GM18867 (cell line): Measurements from ENCODE around the gene NPC1L1.

Experiments
- ATAC-seq: cut with Tn5 transposase; IDR thresholded peaks from one replicate; pipeline ENCODE4 v1.9.1; 2021; ENCODE audit warnings: mild to moderate bottlenecking, moderate library complexity; ENCODE audit not compliant: unreplicated experiment

Gene NPC1L1

DNA sequence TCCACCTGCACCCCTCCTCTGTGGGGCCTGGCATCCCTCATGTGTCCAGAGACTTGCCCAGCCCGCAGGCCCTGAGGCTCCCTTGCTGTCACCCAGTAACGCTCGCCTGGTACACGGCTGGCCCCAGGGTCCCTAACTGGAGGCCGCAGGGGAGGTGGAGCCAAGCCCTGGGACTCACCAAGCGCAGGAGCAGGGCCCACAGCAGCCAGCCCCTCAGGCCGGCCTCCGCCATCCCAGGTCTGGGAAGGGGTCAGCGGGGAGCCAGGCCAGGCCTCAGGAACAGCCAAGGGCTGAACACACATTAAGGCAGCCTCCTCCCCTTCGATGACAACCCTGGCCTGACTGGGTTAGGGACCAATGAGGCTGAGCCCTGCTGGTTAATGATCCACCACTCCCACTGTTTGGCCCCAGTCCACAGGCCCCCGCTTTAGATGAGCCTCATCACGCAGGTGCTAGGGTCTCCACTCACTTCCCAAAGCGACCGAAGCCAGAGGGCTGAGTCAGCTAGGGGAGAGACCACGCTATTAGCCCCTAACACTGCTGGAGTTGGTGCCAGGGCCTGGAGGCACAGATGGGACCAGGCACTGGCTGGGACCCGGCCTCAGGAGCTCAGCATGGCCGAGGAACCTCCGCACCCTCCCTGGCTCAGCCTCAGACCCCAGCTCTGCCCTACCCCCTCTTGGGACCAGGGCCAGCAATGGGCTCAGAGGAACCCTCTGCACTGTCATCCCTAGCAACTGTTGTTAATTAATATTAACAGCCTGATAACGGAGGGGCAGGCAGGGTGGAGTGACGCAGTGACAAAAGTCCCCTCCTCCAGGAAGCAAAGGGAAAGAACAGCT lies at the start of gene NPC1L1:
TSS of gene NPC1L1 (minus strand) at position 303 of the 842 bp plus-strand sequence. CDS start at position 232, 71 bp downstream.
- ATAC-seq = no peak

- no peak for ATAC-seq
Observed at GRCh38 chr7:44590910-44591309, 49.8 kb upstream of the NPC1L1 start.

DNA sequence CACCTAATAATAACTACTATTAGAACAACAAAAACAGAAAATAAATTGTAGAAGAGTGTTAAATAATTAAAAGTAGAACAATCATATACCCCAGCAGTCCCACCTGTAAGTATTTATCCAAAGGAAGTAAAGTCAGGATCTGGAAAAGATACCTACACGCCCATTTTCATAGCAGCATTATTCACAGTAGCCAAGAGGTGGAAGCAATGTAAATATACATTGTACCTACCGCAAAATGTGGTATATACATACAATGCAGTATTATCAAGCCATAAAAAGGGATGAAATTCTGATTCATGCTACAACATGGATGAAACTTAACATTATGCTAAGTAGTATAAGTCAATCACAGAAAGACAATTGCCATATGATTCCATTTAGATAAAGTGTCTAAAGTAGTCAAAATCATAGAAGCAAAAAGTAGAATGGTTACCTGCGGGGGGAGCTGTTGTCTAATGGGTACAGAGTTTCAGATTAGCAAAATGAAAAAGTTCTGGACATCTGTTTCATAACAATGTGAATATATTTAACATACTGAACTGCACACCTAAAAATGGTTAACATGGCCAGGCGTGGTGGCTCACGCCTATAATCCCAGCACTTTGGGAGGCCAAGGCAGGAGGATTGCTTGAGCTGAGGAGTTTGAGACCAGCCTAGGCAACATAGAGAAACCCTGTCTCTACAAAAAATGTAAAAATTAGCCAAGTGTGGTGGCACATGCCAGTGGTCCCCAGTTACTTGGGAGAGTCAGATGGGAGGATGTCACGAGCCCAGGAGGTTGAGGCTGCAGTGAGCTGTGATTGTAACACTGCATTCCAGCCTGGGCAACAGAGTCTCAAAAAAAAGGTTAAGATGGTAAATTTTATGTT lies 46.9 kb upstream of the NPC1L1 start:
- no peak for ATAC-seq

GRCh38 chr7:44583146-44583865 lies 42.2 kb upstream of the NPC1L1 start:
- ATAC-seq = no peak

DNA sequence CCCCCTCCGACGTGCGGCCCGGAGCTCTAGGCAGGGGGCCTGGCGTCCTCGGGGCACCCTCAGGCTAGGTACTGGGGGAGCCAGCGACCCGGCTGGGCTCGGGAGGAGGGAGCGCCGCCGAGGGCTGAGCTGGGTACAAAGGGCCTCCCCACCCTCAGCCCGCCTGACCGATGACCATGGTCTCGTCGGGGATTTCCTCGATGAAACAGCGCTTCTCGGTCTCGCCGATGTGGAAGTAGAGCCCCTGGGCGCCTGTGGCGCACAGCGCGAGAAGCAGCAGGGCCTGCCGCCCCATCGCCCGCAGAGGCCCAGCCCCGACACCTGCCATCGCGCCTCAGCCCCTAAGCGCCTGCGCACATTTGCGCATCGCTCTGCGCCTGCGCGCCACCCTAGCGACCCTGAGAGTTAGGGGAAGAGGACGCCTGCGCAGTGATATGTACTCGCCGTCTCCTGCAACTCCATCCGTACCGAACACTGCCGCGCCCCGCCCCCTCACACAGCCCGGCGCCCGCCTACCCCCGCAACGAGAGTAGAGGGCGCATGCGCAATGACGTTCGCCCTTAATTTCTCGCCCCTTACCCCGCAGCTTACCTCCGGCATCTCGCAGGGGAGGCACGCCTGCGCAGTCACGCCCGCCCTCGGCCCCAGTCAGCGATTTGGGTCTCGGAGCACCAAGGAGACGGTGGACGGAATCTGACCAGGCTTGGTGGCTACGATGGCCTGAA lies 40.9 kb upstream of the NPC1L1 start, which contains the start of gene TMED4:
TSS of gene TMED4 (minus strand) at position 353 of the 725 bp plus-strand sequence. CDS start at position 328, 25 bp downstream.
- peak; percentile 86 for ATAC-seq

- ATAC-seq = peak; percentile 37
Observed at GRCh38 chr7:44580945-44581878, 40.1 kb upstream of the NPC1L1 start.

- no peak for ATAC-seq
Observed at GRCh38 chr7:44576228-44576627, 35.1 kb upstream of the NPC1L1 start.

DNA sequence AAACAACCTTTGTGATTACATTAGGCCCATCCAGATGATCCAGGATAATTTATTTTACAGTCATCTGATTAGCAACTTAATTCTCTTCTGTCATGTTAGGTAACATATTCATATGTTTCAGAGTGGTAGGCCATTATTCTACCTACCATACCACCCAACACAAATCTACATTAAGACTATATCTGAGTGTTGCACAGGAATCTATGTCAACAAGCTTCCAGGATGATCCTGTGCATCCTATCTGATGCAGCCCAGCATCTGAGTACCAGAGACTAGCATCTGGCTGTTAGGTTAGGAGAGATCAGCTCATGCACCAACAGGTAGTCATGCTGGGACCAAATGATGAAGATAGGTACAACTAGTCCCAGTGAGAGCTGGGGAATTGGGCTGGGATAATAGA lies 33.9 kb upstream of the NPC1L1 start:
- ATAC-seq = no peak

DNA sequence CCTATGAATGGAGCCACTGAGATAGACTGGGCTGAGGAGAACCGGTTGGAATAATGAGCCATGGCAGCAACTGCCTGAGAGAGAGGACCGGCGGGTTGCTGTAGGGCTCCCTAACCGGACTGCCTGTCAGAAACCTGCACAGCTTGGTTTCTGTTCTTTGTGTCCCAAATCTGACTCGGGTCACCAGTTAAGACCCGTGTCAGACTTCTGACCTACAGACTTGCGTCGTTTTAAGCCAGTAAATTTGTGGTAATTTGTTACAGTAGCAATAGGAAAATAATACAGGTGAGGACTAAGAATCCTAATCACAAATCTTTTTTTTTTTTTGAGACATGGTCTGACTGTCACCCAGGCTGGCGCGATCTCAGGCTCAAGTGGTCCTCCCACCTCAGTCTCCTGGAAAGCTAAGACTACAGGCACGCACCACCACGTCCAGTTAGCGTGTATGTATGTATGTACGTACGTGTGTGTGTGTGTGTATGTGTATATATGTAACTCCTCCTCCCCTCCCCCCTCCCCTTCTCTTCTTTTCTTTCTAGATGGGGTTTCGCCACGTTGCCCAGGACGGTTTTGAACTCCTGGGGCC lies 33.2 kb upstream of the NPC1L1 start:
- no peak for ATAC-seq

- peak; percentile 97 for ATAC-seq
Observed at GRCh38 chr7:44573464-44574286, 32.5 kb upstream of the NPC1L1 start, which contains the start of gene DDX56. TSS of gene DDX56 (minus strand) at chr7:44573908. CDS start at chr7:44573895, 13 bp downstream.

GRCh38 chr7:44572771-44573170 lies 31.6 kb upstream of the NPC1L1 start:
- no peak for ATAC-seq

- ATAC-seq = no peak
Observed at GRCh38 chr7:44569959-44570358, 28.8 kb upstream of the NPC1L1 start.

- no peak for ATAC-seq
Observed at GRCh38 chr7:44568771-44569560, 27.8 kb upstream of the NPC1L1 start.

- ATAC-seq = no peak
Observed at GRCh38 chr7:44567884-44568283, 26.8 kb upstream of the NPC1L1 start.

DNA sequence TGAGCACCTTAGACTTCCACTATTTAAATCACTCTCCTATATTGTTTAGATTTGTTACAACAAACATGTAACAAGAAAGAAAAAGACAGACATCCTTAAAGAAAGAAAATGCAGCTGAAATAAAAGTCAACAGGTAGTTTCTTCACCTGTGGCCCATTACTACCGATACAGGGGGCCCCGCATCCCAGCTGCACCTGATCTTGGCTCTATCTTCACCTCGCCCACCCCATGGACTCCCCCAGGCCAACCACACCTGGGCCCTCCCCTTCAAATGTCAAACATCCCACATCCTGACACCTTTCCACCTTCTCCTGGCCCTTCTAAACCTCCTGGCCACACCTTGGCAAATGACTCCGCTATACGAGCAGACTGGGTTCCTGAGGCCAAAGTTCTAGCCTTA lies 25.6 kb upstream of the NPC1L1 start:
- no peak for ATAC-seq

DNA sequence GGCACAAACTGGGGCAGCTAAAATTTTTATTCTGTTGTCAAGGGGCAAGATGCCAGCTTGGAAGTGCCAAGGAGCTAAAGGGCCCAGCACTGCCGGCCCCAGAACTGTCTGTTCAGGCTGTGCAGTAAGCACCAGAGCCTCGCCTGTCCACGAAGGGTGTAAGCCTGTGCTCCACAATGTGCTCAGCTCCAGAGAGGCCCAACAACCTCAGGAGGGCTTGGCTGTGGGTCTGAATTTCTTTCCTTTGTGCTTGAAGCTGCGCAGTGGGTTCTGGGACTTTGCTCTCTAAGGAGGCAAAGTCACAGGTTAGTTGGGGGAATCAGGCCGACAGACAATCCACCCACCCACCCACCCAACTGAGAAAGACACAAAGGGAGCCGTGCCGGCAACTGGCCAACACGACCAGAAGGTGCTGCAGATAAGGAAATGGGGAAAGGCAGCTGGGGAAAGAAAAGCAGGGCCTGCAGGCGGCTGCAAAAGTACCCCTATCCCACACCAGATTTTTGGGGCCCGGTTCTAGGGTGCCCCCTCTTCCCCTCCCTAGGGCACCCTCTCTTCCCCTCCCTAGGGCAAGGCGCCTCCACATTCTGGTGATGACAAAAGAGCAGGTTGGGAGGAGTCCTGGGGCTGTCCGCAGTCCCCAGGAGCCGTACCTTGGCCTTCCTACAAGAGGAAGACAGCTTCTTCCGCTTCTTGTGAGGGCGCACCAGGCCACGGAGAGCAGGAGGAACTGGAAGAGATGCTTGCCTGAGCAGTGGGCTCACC lies 24.8 kb upstream of the NPC1L1 start:
- peak; percentile 41 for ATAC-seq
